ENCODE results near the gene PCSK4.

Gene PCSK4

GRCh38 chr19:1474011-1474764 lies 16.0 kb downstream of the PCSK4 start:
- CTCF ChIA-PET = no interaction called here
- POLR2A ChIA-PET (ENCODE audit: low non-redundant PET) = interaction anchor here (0.6 kb wide), 1 partner anchor 46 kb away, joined by 3 read pairs; no protein-coding TSS in a partner anchor
- no peak for DNase-seq (ENCODE audit: low spot score)
- H3K27ac ChIP-seq = peak overlapping the region; percentile 55
- no peak for TF ChIP-seq CTCF (conservative IDR thresholded peaks at IDR 0.05; ENCODE audit: low read depth)

- TF ChIP-seq CTCF (conservative IDR thresholded peaks at IDR 0.05; ENCODE audit: low read depth) = no peak
- ChIA-PET POLR2A (ENCODE audit: low non-redundant PET) (interaction anchor here (0.6 kb wide), 1 partner anchor 47 kb away, joined by 3 read pairs; no protein-coding TSS in a partner anchor), CTCF (interaction anchor here (0.5 kb wide), 1 partner anchor 36 kb away, joined by 3 read pairs; no protein-coding TSS in a partner anchor)
- peak overlapping the region; percentile 55 for H3K27ac ChIP-seq
- DNase-seq (ENCODE audit: low spot score) = no peak
Measured at GRCh38 chr19:1473085-1473851, 16.9 kb downstream of the PCSK4 start.

- DNase-seq (ENCODE audit: low spot score) = no peak
- CTCF ChIA-PET = interaction anchor here (0.6 to 0.7 kb wide), 2 partner anchors 129 to 275 kb away, joined by 3 to 4 read pairs; no protein-coding TSS in a partner anchor
- H3K27ac ChIP-seq = 0 out of 2 replicates have a peak overlapping the region, but pooled peaks have one; percentile 55
- POLR2A ChIA-PET (ENCODE audit: low non-redundant PET) = interaction anchor here (0.5 kb wide), 1 partner anchor 19 kb away, joined by 6 read pairs; the partner anchor contains the start of gene REEP6
- TF ChIP-seq CTCF (conservative IDR thresholded peaks at IDR 0.05; ENCODE audit: low read depth) = no peak
Measured at GRCh38 chr19:1472231-1473084, 17.7 kb downstream of the PCSK4 start.

DNA sequence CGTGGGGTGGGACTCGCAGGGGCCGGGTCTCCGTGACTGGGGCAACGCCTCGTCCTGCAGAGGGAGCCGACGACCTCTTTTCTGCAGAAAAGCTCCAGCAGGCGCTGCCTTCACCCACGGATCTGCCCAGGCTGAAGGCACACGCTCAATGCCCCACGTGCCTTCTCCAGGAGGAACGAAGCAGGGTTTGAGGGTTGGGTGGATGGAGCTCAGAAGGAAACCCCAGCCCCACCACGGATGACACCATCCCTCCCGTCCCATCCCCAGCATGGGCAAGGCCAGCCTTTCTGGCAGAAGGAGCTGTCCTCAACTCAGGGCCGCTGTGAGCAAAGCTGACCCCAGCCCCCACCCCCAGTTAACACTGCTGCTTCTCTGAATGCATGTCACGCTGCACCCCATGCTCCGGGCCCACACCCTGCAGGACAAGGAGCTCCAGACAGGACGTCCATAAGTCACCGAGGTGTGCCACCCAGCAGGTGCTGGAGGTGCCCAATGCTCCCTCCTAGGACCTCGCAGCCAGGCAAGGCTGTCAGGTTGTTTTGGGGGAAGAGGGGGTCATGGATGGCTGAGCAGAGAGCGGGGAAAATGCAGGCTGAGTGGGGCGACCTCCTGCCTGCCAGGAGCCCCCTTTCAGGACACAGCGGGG lies 18.5 kb downstream of the PCSK4 start:
- CTCF ChIA-PET = interaction anchor here (0.5 to 0.7 kb wide), 3 partner anchors 128 to 276 kb away, joined by 3 to 4 read pairs (median 4); no protein-coding TSS in a partner anchor
- TF ChIP-seq CTCF (conservative IDR thresholded peaks at IDR 0.05; ENCODE audit: low read depth) = no peak
- POLR2A ChIA-PET (ENCODE audit: low non-redundant PET) = interaction anchor here (0.5 kb wide), 1 partner anchor 19 kb away, joined by 6 read pairs; the partner anchor contains the start of gene REEP6
- no peak for DNase-seq (ENCODE audit: low spot score)
- H3K27ac ChIP-seq = peak overlapping the region; percentile 85

DNA sequence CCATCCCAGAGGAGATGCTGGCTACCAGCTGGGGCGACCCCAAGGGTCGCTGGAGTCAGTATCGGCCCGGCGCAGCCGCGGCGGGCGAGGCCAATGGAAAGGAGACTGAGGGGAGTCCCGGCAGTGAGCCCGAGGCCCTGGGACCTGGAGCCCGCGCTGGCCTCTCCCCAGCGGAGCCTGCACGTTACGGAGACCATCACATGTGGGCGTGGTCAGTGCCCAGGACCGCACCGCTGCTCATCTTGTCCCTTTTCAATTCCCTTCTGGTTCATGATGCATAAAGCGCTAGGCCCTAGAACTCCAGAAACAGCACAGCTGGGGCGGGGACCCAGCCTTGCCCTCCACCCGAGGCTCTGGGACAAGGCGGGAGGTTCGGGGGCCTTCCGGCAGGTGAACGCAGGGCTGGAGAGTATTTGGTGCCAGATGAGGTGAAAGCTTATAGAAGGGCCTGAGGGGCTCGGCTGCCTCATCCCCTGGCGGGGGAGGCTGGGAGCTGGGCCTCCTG lies 19.1 kb downstream of the PCSK4 start:
- peak overlapping the region; percentile 85 for H3K27ac ChIP-seq
- TF ChIP-seq CTCF (conservative IDR thresholded peaks at IDR 0.05; ENCODE audit: low read depth) = no peak
- CTCF ChIA-PET = interaction anchor here (0.5 kb wide), 2 partner anchors 52 to 167 kb away, joined by 4 read pairs; no protein-coding TSS in a partner anchor
- DNase-seq (ENCODE audit: low spot score) = no peak
- POLR2A ChIA-PET (ENCODE audit: low non-redundant PET) = interaction anchor here (0.7 kb wide), 1 partner anchor 120 kb away, joined by 5 read pairs; no protein-coding TSS in a partner anchor
